ENCODE data around the gene CXorf38. TPM values are rescaled to one million over a fixed set of nuclear protein-coding genes. Genes with fewer than 3 reads are reported as not detected.
A peak's percentile ranks its signal among the peaks of the same experiment; 100 is the strongest.

Gene CXorf38, protein sequence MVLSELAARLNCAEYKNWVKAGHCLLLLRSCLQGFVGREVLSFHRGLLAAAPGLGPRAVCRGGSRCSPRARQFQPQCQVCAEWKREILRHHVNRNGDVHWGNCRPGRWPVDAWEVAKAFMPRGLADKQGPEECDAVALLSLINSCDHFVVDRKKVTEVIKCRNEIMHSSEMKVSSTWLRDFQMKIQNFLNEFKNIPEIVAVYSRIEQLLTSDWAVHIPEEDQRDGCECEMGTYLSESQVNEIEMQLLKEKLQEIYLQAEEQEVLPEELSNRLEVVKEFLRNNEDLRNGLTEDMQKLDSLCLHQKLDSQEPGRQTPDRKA
- 12.5 and 14.3 TPM in 2 replicates for polyA plus RNA-seq (2011; rRNA removed)
- 4.7 and 5.9 TPM in 2 replicates for polyA plus RNA-seq (2012; cell fraction: cytosol; rRNA removed)
- polyA plus RNA-seq (2012; cell fraction: nucleus; rRNA removed) = 4.5 and 5.8 TPM in 2 replicates
- polyA plus RNA-seq (2017; fragmentation: RNase III; extraction: RNeasy Plus Mini Kit Qiagen cat#74134 plus additional on column Dnase treatment) = 9.6 to 9.8 TPM (median 9.8 TPM) in 3 replicates
- polyA minus RNA-seq (2011; rRNA and poly(A)+ RNA removed) = 4.2 and 4.7 TPM in 2 replicates

DNA sequence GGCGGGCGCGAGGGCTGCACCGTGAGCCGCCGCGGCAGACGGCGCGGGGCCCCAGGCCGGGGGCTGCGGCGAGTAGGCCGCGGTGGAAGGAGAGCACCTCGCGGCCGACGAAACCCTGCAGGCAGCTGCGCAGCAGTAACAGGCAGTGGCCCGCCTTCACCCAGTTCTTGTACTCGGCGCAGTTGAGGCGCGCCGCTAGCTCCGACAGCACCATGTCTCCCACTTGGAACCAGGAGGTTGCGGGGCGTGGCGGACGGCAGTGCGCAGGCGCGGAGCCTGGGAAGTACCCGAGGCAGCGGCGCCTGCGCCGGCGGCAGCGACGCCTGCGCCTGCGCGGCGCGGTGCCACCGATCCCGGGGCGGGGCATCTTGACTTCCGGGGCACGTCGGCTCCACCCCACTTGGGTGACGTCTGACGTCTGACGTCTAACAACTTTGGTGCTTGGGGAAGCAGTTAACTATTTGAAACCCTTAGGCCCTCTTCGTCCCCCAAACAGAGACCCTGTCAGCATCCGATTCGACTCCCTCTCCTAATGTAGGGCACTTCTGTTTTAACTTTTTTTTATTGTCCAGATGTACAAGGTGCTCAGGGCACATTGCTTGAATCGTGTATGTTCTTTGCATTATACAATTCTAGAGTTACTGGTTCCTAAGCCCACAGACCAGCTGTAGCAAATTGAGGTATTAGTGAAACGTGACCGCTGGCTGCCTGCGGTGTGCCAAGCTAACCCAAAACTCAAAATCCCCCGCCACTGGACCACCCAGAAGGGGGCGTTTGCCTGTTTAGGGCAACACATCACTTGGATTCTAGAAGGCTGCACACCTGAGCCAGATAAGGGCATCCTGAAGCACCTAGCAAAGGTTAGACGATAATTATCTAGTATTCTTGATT is at the start of gene CXorf38:
Gene CXorf38, minus strand, starts transcription at position 255 of the 891 bp plus-strand sequence. Its CDS starts 41 bp downstream, at position 214.
- TF ChIP-seq, protein P1, sequence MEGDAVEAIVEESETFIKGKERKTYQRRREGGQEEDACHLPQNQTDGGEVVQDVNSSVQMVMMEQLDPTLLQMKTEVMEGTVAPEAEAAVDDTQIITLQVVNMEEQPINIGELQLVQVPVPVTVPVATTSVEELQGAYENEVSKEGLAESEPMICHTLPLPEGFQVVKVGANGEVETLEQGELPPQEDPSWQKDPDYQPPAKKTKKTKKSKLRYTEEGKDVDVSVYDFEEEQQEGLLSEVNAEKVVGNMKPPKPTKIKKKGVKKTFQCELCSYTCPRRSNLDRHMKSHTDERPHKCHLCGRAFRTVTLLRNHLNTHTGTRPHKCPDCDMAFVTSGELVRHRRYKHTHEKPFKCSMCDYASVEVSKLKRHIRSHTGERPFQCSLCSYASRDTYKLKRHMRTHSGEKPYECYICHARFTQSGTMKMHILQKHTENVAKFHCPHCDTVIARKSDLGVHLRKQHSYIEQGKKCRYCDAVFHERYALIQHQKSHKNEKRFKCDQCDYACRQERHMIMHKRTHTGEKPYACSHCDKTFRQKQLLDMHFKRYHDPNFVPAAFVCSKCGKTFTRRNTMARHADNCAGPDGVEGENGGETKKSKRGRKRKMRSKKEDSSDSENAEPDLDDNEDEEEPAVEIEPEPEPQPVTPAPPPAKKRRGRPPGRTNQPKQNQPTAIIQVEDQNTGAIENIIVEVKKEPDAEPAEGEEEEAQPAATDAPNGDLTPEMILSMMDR (IDR thresholded peaks at IDR 0.05) = no peak
- 0 out of 2 replicates have a peak, but pooled peaks have one; percentile 69 for TF ChIP-seq POLR2AphosphoS2 (conservative IDR thresholded peaks at IDR 0.05; ENCODE audit: low read length)
- TF ChIP-seq JUN (IDR thresholded peaks at IDR 0.05) = peak in 1 of 2 experiments; percentile 64; a peak in 2 of 5 replicates
- TF ChIP-seq, protein P2, sequence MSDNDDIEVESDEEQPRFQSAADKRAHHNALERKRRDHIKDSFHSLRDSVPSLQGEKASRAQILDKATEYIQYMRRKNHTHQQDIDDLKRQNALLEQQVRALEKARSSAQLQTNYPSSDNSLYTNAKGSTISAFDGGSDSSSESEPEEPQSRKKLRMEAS (IDR thresholded peaks at IDR 0.05) = peak; percentile 36; the same call in 1 of the 2 replicates
- TF ChIP-seq MAZ (IDR thresholded peaks at IDR 0.05; ENCODE audit: borderline replicate concordance, low read depth, low read length) = no peak
- no peak for TF ChIP-seq ZNF302 (CRISPR knock-in tag; IDR thresholded peaks at IDR 0.05)
- TF ChIP-seq, protein P3, sequence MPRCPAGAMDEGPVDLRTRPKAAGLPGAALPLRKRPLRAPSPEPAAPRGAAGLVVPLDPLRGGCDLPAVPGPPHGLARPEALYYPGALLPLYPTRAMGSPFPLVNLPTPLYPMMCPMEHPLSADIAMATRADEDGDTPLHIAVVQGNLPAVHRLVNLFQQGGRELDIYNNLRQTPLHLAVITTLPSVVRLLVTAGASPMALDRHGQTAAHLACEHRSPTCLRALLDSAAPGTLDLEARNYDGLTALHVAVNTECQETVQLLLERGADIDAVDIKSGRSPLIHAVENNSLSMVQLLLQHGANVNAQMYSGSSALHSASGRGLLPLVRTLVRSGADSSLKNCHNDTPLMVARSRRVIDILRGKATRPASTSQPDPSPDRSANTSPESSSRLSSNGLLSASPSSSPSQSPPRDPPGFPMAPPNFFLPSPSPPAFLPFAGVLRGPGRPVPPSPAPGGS (IDR thresholded peaks at IDR 0.05) = peak; percentile 48; the same call in 1 of the 3 replicates
- TF ChIP-seq, protein P4, sequence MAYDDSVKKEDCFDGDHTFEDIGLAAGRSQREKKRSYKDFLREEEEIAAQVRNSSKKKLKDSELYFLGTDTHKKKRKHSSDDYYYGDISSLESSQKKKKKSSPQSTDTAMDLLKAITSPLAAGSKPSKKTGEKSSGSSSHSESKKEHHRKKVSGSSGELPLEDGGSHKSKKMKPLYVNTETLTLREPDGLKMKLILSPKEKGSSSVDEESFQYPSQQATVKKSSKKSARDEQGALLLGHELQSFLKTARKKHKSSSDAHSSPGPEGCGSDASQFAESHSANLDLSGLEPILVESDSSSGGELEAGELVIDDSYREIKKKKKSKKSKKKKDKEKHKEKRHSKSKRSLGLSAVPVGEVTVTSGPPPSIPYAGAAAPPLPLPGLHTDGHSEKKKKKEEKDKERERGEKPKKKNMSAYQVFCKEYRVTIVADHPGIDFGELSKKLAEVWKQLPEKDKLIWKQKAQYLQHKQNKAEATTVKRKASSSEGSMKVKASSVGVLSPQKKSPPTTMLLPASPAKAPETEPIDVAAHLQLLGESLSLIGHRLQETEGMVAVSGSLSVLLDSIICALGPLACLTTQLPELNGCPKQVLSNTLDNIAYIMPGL (CRISPR knock-in tag; IDR thresholded peaks at IDR 0.05; ENCODE audit: borderline replicate concordance) = no peak
- TF ChIP-seq RCOR1 (IDR thresholded peaks at IDR 0.05; ENCODE audit: low read depth, low read length) = no peak
- TF ChIP-seq ZSCAN20 (CRISPR knock-in tag; IDR thresholded peaks at IDR 0.05) = no peak
- TF ChIP-seq PHF8 (IDR thresholded peaks at IDR 0.05; ENCODE audit: borderline replicate concordance, low read depth) = peak; percentile 41; the same call in 1 of the 2 replicates
- peak; percentile 65 for TF ChIP-seq POLR2A (IDR thresholded peaks at IDR 0.05; ENCODE audit: low read length)
- CTCF ChIA-PET = interaction anchor here (1.0 to 2.1 kb wide), 2 partner anchors 16 to 147 kb away, joined by 4 to 10 read pairs; no protein-coding TSS in a partner anchor
- Histone ChIP-seq H3K4me2 (peak within 1 kb of the TSS; percentile 97), H3K27ac (peak within 1 kb of the TSS; percentile 86 to 96), H3K9me3 (no peaks in the 10 kb centered on the region), H3K4me1 (peaks cover 19% of the 10 kb centered on the region), H3K4me3 (peak within 1 kb of the TSS; percentile 97)
- 5% methylated on average over 9 of the region's 66 CpGs for WGBS (ENCODE audit: missing lambda C conversion rate)
- peak; percentile 84 to 92 for ATAC-seq
- POLR2A ChIA-PET = interaction anchor here (1.4 kb wide), 1 partner anchor 437 kb away, joined by 3 read pairs; no protein-coding TSS in a partner anchor
- DNase-seq (ENCODE audit: low read depth in 1 of 2, low spot score in 1 of 2) = peak; percentile 69 to 91
- FAIRE-seq = no peak

DNA sequence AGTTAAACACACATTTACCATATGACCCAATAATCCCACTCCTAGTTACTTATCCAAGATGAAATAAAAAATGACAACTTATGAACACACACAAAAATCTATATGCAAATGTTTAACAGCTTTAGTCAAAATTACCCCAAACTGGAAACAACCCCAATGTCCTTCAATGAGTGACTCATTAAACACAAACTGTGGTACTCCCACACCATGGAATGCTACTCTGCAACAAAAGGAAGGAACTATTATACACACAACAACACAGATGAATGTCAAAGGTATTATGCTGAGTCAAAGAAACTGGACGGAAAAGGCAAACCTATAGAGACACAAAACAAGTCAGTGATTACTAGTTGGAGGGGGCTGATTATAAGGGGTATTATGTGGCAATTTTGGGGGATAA is 47.4 kb upstream of the CXorf38 start:
- ChIA-PET POLR2A (no interaction called here), CTCF (no interaction called here)
- peak; percentile 13 for FAIRE-seq
- Histone ChIP-seq H3K4me2 (no peak overlapping the region), H3K4me1 (no peaks in the 10 kb centered on the region), H3K4me3 (no peak overlapping the region), H3K27ac (no peak overlapping the region), H3K9me3 (peaks cover 5% of the 10 kb centered on the region; the same call in 1 of the 3 replicates)
- no peak for DNase-seq (ENCODE audit: low read depth in 1 of 2, low spot score in 1 of 2)
- WGBS (ENCODE audit: missing lambda C conversion rate) = 88% methylated on average over 1 of the region's 1 CpG
- ATAC-seq = no peak
- TF ChIP-seq HOXB5 (CRISPR knock-in tag; IDR thresholded peaks at IDR 0.05) (no peak), RAD21 (conservative IDR thresholded peaks at IDR 0.05 in 1 of 2, IDR thresholded peaks at IDR 0.05 in 1 of 2) (no peak), ESRRA (IDR thresholded peaks at IDR 0.05; ENCODE audit: borderline replicate concordance, low read length) (no peak), ZFP36 (IDR thresholded peaks at IDR 0.05; ENCODE audit: borderline replicate concordance, partially characterized antibody) (no peak)
